CD4-positive, alpha-beta T cell treated with Interleukin-15 for 4 hours (primary cell): ENCODE data around the gene NCCRP1.
A peak's percentile ranks its signal among the peaks of the same experiment; 100 is the strongest.

Experiments used
- DNase-seq: peaks from one replicate; pipeline ENCODE4 v3.0.0-alpha.2; 2020; ENCODE audit warnings: low spot score

Gene NCCRP1

DNA sequence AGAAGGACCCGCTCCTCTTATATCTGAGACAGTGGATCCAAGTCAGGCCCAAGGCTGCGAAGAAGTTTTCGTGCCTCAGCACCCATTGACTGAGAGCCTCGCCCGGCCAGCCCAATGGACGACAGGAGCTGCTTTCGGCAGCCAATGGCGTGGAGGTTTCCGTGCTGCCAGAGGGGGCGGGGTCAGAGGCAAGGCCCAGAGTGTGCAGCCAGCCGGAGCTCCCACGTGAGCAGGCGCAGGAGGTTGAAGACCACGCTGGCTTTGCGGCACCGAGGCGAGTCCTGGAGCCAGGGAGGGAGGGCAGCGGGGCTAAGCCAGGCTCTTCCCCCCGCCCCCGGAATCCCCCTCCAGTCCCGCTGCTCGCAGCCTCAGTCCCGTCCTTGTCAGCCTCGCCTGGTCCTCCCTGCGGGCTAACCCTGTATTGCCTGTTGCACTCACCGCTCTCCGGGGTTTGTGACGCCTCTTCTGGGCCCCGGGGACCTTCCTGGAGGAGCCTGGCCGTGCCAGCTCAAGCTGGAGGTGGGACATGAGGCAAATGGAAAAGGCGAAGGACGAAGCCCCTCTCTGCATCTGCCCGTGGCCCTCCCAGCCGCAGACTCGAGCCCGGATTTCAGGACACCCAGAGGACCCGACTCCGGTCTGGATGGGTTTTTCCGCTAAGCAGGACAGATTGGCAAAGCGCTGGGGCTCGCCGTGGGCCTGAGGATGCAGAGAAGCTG lies 50.3 kb downstream of the NCCRP1 start:
- peak; percentile 33 for DNase-seq

DNA sequence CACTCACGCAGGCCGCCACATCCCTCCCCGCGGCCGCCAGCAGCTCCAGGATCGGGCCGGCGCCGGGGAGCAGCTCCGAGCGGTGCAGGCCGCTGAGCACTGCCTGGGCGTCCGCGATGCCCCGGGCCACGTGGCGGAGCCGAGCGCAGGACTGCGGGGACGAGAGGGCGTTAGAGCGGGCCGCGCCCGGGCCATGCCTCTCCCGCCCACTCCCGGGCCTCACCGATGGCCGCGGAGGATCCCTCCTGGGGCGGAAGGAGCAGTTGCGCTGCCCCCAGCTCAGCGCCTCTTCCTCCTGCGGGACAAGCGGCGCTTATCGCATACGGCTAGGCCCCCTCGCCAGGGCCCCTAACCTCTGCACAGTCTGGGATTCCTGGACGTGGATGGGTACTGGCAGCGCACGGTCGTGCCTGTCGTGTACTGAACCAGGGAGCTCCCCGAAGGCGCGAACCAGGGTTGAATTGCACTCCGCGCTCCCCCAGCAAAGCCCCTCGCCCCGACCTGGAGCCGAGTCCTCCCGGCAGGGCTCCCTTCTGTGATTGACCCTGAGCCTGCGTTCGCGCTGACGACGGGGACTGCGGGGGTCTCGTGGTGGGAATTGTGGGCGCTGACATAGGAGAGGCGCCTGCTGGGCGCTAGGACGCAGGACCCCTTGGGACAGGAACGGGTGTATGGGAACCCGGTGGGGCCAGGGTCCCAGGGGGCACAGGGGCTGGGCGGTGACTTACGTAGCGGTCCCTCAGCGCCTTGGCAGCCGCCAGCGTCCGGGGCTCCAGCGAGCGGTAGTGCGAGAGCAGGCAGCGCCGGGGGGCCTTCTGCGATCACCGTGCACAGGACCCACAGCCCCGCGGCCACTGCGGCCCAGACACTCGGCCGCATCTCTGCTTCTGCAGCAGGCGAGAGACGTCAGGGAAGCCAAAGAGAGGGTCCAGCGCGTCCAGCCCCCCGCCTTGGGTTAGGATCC lies 51.2 kb downstream of the NCCRP1 start:
- no peak for DNase-seq

DNA sequence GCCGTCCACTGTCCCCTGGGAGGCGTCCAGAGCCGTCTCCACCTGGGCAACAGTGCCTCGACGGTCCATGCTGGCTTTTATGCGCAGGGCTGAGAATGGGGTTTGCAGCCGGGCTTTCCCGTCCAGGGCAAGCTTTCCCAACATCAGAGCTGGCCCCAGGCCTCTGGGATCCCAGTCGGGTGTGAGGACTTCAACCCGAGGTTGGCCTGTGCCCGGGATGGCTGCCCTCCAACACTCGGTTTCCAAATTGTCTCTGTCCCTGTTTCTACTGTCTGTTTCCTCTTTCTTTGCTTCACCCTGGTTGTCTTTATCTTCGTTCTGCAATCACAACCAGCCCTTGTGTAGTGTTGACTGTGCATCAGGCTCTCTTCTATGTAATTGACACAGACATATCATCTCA lies 52.0 kb downstream of the NCCRP1 start, which contains the start of gene IFNL4:
Gene IFNL4, minus strand, starts transcription at position 51 of the 400 bp plus-strand sequence.
- DNase-seq = no peak

DNA sequence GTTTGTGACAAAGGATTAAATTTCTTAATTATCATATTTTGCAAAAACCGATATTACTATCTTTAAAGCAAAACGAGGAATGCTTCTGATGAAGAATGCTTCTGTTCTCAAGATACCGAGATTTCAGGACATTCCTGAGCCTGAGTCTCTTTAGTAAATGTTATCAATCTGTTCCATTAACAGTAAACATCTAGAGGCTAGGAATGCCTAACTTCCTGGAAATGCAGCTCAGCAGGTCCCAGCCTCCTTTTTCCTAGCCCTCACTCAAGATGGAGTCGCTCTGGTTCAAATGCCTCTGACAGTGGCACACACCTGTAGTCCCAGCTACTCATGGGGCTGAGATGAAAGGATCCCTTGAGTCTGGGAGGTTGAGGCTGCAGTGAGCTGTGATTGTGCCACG lies 54.3 kb downstream of the NCCRP1 start:
- DNase-seq = no peak
